Transverse colon (tissue), 4 donors: Measurements from ENCODE around the gene AMOTL2. TPM values are rescaled to one million over a fixed set of nuclear protein-coding genes. Genes with fewer than 3 reads are reported as not detected.

ENCODE experiments used
- DNase-seq: peaks from one replicate; pipeline ENCODE4 v3.0.0-alpha.2; 2019
- H3K27ac ChIP-seq, 4 donors: fragments of 200-600 bp; sonication (generic); 2 replicates each; pipeline ENCODE4 v1.5.1; 2016 to 2018; ENCODE audit warnings: inconsistent platforms in 4 of 4
- H3K27me3 ChIP-seq: fragments of 200-600 bp; sonication (generic); 2 replicates; pipeline ENCODE4 v1.5.1; 2017; ENCODE audit warnings: inconsistent platforms
- H3K36me3 ChIP-seq, 4 donors: fragments of 200-600 bp; sonication (generic); 2 replicates each; pipeline ENCODE4 v1.5.1; 2017 to 2019; ENCODE audit warnings: inconsistent platforms in 4 of 4
- H3K4me1 ChIP-seq, 4 donors: fragments of 200-600 bp; sonication (generic); 2 replicates each; pipeline ENCODE4 v1.5.1; 2017 to 2020; ENCODE audit warnings: inconsistent platforms in 4 of 4
- H3K4me3 ChIP-seq, 4 donors: fragments of 200-600 bp; sonication (generic); 1 replicate in 1 of 4; 2 replicates in 3 of 4; pipeline versions ENCODE4 v1.5.1 to v1.6.1; 2017 to 2019; ENCODE audit warnings: inconsistent platforms in 4 of 4
- H3K9me3 ChIP-seq, 2 donors: fragments of 200-600 bp; sonication (generic); 2 replicates each; pipeline ENCODE4 v1.5.1; 2017 to 2019; ENCODE audit warnings: inconsistent platforms in 2 of 2
- CTCF ChIP-seq, 5 experiments: fragments of 200-600 bp in 3 of 5; fragments of 450-650 bp in 2 of 5; sonication (generic) in 3 of 5; IDR thresholded peaks; 1 replicate in 2 of 5; 2 replicates in 3 of 5; pipeline ENCODE4 v1.5.1; 2016 to 2017; ENCODE audit warnings: antibody characterized with exemption in 5 of 5, inconsistent platforms in 3 of 5, mild to moderate bottlenecking in 2 of 5, moderate library complexity in 1 of 5
- EP300 ChIP-seq: sonication (generic); formaldehyde crosslinking; IDR thresholded peaks from one replicate; pipeline ENCODE4 v1.6.1; 2017; ENCODE audit warnings: antibody characterized with exemption, low read depth
- POLR2A ChIP-seq: fragments of 450-650 bp; IDR thresholded peaks from one replicate; pipeline ENCODE4 v1.6.1; 2016; ENCODE audit warnings: antibody characterized with exemption, mild to moderate bottlenecking, moderate library complexity
- POLR2AphosphoS5 ChIP-seq, 3 donors: sonication (generic); formaldehyde crosslinking; IDR thresholded peaks; one replicate each; pipeline ENCODE4 v1.6.1; 2016; ENCODE audit warnings: antibody characterized with exemption in 3 of 3
- WGBS, 2 donors: methylation state at CpG; one replicate each; pipeline ENCODE4 v1.1.5; 2018; ENCODE audit warnings: low coverage in 1 of 2; 5-methylcytosine and 5-hydroxymethylcytosine counted together
- in situ Hi-C, 4 donors: fragments of 200-750 bp; cut with MboI; loops; one replicate each; pipeline versions ENCODE4 v1.15.0 to v1.15.1; 2017; ENCODE audit warnings: low sequenced_read_pairs in 3 of 4, low pct_ligation_motif_present in 1 of 4, low pct_unique_long_range_greater_than_20kb in 1 of 4
- intact Hi-C: fragments of 100-400 bp; cut with DNase I; formaldehyde crosslinking; loops from one replicate; pipeline ENCODE4 v1.15.1; 2023; ENCODE audit warnings: low total_unique reads
- total RNA-seq, 4 donors: library from RNA; depleted of rRNA; stranded (reverse); fragments of >200 nt; gene quantifications; one replicate each; pipeline ENCODE4 v1.1.0, GENCODE V29; 2016

The AMOTL2 gene
- total RNA-seq = 10 to 100 TPM; 14.5 to 50.9 (median 23.8) TPM

GRCh38 chr3:134374105-134374790 lies at the start of gene AMOTL2:
Gene AMOTL2 (minus strand): TSS chr3:134374447. CDS start chr3:134371433, 3,014 bp downstream.
- intact Hi-C loops (loop anchor here (5.0 to 10.0 kb wide), 2 partner anchors 62 to 101 kb away; no protein-coding TSS in a partner anchor), in situ Hi-C loops (loop anchor here in 2 of 4 donors (10.0 kb wide), 2 partner anchors 91 to 101 kb away; no protein-coding TSS in a partner anchor)
- Histone ChIP-seq H3K9me3 (no peaks in the 10 kb centered on the region), H3K4me1 (peaks cover 37 to 62% (median 52%) of the 10 kb centered on the region in 4 donors), H3K27ac (peak within 1 kb of the TSS; percentile 96 to 99 (median 98)), H3K36me3 (peaks cover 0 to 8% (median 0%) of the 10 kb centered on the region in 4 donors), H3K27me3 (peaks cover 2% of the 10 kb centered on the region), H3K4me3 (peak within 1 kb of the TSS; percentile 45 to 70 (median 64))
- TF ChIP-seq POLR2AphosphoS5 (IDR thresholded peaks at IDR 0.05) (peak; percentile 79 to 96 (median 87)), EP300 (no peak), CTCF (IDR thresholded peaks at IDR 0.05) (no peak), POLR2A (peak; percentile 91)
- WGBS, 2 donors = 1% methylated on average over 69 of the region's 78 CpGs; no CpG with 5 or more reads in 1 of the 2 donors
- peak; percentile 83 for DNase-seq

DNA sequence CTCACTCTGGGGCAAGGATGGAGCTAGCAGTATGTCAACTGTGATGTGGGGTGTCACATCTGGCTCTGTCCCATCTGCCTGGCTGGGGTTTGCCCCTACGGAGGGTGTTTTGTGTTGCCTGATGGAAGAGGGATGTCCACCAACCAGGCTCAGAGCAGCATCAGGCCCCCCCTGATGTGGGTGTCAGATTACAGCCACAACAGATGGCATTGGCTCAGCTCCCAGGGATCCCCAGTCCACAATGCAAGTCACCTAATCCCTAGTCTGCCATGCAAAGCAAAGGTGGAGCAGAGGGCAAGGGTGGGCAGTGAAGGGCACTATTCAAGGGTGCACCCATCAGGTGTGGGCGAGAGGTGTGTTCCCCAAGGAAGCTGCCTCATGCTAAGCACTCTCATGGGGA lies 48.9 kb upstream of the AMOTL2 start:
- no peak overlapping the region for H3K4me3 ChIP-seq
- TF ChIP-seq POLR2AphosphoS5 (IDR thresholded peaks at IDR 0.05) (no peak), EP300 (no peak), CTCF (IDR thresholded peaks at IDR 0.05) (no peak), POLR2A (no peak)
- H3K36me3 ChIP-seq = no peaks in the 10 kb centered on the region
- peaks cover 0 to 14% (median 3%) of the 10 kb centered on the region in 4 donors for H3K4me1 ChIP-seq
- intact Hi-C loops = no loop called here
- WGBS, 2 donors = 39% methylated on average over 2 of the region's 2 CpGs; no CpG with 5 or more reads in 1 of the 2 donors
- in situ Hi-C loops = no loop called here
- no peaks in the 10 kb centered on the region for H3K27me3 ChIP-seq
- no peaks in the 10 kb centered on the region for H3K9me3 ChIP-seq
- H3K27ac ChIP-seq = no peak overlapping the region
- no peak for DNase-seq

DNA sequence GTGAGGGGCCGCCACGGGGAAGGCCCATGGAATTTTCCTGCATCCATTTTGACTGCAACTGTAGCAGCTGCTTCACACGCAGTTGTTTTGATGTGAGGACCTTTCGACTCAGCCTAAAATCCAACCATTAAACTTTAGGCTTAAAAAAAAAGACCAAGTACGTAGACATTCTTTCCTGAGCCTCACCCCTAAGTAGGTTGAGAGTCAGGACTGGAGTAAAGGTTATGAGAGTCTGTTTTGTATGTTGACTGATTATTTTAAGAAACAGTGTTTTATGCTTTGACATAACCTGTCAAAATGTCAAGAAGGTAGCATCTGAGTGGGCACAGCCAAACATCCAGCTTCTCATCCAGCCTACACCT lies 45.7 kb upstream of the AMOTL2 start:
- in situ Hi-C loops = no loop called here
- DNase-seq = no peak
- TF ChIP-seq EP300 (no peak), POLR2A (no peak), CTCF (IDR thresholded peaks at IDR 0.05) (no peak), POLR2AphosphoS5 (IDR thresholded peaks at IDR 0.05) (no peak)
- WGBS, 2 donors = 60 to 70% methylated on average over 2 to 5 of the region's 5 CpGs
- Histone ChIP-seq H3K4me3 (no peak overlapping the region), H3K4me1 (peaks cover 0 to 14% (median 3%) of the 10 kb centered on the region in 4 donors), H3K27me3 (no peaks in the 10 kb centered on the region), H3K9me3 (peaks cover 0 to 3% of the 10 kb centered on the region in 2 donors), H3K27ac (no peak overlapping the region), H3K36me3 (no peaks in the 10 kb centered on the region)
- intact Hi-C loops = no loop called here

DNA sequence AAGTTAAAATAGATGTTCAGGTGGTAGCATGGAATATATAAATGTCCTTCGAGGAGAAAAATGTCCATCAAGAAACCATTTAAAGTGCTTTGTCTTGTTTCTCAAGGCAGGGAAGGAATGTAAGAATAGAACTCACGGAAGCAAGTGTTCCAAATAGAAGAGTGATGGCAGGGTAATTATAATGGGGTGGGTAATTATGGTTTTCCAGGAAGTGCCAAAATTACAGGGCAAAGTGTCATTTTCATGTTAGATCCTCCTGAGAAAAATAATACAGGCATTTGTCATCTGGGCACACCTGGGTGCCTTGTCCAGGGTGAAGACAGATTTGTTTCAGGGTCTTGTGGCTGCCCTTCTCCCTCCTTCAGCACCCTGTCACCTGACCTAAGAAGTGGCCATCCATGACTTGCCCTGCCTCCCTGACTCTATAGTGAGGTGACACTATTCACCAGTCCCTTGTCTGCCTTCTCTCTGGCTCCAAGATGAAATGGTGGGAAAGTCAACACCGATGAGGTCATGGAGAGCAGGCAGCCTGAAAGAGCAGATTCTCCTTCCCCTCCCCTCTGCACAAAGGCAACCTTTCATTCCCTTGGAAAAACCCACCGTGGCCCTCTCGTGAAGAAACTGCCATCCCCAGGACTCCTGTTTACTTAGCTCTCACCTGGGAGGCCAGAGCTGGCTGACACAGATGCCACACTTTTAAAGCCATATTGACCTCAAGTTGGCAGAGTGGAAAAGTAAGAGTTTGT lies 45.1 kb upstream of the AMOTL2 start:
- Histone ChIP-seq H3K4me3 (no peak overlapping the region), H3K27me3 (no peaks in the 10 kb centered on the region), H3K4me1 (peaks cover 0 to 14% (median 3%) of the 10 kb centered on the region in 4 donors), H3K9me3 (peaks cover 0 to 3% of the 10 kb centered on the region in 2 donors), H3K27ac (no peak overlapping the region), H3K36me3 (no peaks in the 10 kb centered on the region)
- no peak for DNase-seq
- intact Hi-C loops = no loop called here
- no peak for TF ChIP-seq CTCF (IDR thresholded peaks at IDR 0.05)
- no peak for TF ChIP-seq EP300
- no peak for TF ChIP-seq POLR2AphosphoS5 (IDR thresholded peaks at IDR 0.05)
- no peak for TF ChIP-seq POLR2A
- in situ Hi-C loops = no loop called here
- WGBS, 2 donors = 28 to 54% methylated on average over 4 to 5 of the region's 5 CpGs
